H1 (cell line): ENCODE results near the gene UQCC3.

Experiments used
- EZH2 ChIP-seq: fragments of 200-600 bp; sonication (generic); IDR thresholded peaks from 2 replicates; pipeline ENCODE4 v1.7.1; 2012; ENCODE audit warnings: low read depth, mild to moderate bottlenecking, moderate library complexity, low read length, inconsistent platforms; ENCODE audit not compliant: severe bottlenecking
- SIN3A ChIP-seq, 2 experiments: IDR thresholded peaks in 1 of 2; conservative IDR thresholded peaks in 1 of 2; 2 replicates each; pipeline ENCODE4 v1.6.1; 2011 to 2012; ENCODE audit warnings: low read length in 2 of 2, improper control_type of control experiment in 1 of 2, low read depth in 1 of 2, mild to moderate bottlenecking in 1 of 2
- YY1 ChIP-seq: IDR thresholded peaks from 2 replicates; pipeline ENCODE4 v1.6.1; 2011; ENCODE audit warnings: low read depth, mild to moderate bottlenecking, low read length
- ZNF274 ChIP-seq: IDR thresholded peaks from 2 replicates; pipeline ENCODE4 v1.7.0; 2012; ENCODE audit warnings: low read length, borderline replicate concordance; ENCODE audit errors: extremely low read depth

- TF ChIP-seq SIN3A (conservative IDR thresholded peaks at IDR 0.05 in 1 of 2, IDR thresholded peaks at IDR 0.05 in 1 of 2; ENCODE audit: low read depth in 1 of 2, low read length in 2 of 2), result no peak
- TF ChIP-seq EZH2, result no peak
- TF ChIP-seq ZNF274, result no peak
- TF ChIP-seq YY1, result no peak
These were observed 22.0 kb upstream of the UQCC3 start for GRCh38 chr11:62649486-62649885.
